GM21737 (cell line): ENCODE results near the gene GTF2F2.
"Not testable (repeated sequence)": the region's sequence is repeated elsewhere in the genome, so short reads cannot be mapped to it uniquely, and the experiment has no call there.

Experiments used
- ATAC-seq: cut with Tn5 transposase; IDR thresholded peaks from one replicate; pipeline ENCODE4 v1.9.1; 2021; ENCODE audit warnings: mild to moderate bottlenecking, moderate library complexity; ENCODE audit not compliant: unreplicated experiment

Gene GTF2F2

DNA sequence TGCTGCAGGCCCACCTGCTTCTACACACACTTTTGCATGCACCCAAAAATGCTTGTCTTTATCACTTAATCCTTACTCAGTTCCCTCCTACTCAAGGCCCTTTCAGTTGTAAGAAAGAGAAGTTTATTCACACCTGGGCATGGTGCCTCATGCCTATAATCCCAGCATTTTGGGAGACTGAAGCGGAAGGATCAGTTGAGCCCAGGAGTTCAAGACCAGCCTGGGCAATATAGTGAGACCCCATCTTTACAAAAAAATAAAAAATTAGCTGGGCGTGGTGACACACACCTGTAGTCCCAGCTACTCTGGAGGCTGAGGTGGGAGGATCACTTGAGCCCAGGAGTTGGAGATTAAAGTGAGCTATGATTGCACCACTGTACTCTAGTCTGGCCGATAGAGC, 178.2 kb downstream of the GTF2F2 start:
- not testable (repeated sequence) for ATAC-seq

DNA sequence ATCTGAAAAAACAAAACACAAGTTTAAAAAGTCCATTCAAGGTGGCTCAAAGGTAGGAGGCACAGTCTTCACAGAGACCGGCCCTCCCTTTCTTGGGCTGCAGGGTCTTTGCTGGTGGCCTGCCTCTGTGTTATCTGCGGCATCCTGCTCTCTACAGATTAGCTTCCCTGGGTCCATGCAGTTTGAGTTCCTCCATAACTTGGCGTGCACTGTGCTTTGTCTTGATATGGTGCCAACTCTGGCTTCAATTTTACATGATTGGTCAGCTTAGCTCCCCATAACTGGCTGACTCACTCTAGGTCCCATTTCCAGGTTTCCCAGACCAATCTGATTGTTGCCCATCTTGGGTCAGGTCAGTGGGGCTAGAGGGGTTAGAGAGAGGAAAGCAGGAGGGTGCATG, 178.9 kb downstream of the GTF2F2 start:
- no peak for ATAC-seq

DNA sequence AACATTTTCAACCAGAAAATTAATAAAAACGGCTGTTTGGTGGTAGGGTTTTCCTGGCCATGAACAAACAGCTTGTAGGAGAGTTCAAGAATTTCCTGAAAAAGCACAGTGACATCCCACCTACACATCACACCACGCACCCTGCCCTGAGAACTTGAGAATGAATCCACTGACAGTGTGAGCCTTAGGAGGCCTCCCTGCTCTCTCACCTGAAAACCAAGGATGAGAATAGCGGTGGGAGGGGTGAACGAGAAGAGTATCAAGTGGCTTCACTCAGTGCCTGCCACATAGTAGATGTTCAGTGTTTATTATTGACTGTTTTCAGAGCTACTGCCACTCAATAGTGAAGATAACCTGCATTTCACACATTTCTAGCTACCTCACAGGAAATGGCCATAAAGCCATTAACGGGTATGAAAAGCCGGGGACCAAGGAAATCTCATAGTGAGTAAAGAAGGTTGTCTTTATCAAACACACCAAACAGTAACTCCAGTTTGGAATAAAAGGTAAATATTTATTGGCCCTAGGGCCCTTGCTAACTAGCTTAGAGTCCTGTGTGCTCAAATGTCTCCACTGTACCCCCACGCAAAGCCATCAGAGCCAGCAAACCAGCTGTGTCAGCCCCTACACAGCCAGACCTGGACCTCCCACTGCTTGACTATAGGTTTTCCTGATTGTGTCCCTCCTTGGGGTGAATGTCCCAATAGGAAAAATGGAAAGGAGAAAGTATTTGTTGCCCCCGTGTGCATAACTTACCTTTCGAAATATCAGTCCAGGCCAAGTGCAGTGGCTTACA, 180.1 kb downstream of the GTF2F2 start:
- no peak for ATAC-seq

DNA sequence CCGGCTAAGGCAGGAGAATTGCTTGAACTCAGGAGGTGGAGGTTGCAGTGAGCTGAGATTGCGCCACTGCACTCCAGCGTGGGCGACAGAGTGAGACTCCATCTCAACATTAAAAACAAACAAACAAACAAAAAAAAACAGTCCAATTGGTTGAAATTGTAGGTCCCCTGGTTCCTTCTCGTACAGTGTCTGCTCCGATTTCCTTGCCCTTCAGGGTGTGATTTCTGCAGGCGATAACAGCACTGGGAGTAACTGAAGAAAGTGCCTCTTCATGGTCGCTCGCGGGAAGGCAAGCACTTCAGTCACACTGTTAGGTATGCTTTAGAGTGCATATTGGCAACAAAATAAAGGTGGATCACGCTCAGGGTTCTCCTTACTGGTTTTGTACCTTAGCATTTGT, 181.0 kb downstream of the GTF2F2 start:
- no peak for ATAC-seq

DNA sequence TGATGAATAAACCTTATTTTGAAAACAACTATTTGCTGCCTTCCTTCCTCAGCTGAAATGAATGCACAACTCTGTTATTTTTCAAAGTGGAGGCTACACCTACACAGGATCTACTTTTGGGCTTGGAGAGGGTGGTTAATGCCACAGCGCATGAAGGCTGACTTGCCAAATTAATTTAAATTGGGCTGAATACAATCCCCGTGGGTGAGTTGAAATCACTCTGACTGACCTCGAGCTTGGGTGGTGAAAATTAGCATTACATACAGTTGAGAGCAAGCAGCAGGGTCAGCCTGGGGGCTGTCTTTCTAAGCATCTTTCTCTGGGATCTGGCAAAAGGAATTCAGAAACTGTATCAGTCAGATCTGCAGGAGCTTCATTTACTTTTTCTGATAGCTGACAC, 182.2 kb downstream of the GTF2F2 start:
- ATAC-seq, result no peak

DNA sequence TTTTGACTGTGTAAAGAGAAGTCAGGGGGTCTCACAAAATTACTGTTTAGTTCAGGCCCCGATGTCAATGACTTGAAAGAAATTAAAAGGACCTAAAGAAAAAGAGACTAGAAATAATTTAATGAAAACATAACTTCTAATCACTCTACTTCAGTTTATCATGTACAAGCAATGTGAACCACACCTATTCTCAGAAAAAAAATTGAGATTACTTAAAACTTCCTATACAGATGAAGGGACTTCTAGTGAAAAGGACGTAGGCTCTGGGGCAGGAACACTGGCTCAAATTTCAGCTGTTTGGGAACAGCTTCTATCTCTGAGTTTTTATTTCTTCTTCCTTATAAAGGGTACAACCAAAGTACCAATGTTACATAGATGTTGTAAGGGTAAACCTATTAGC, 182.7 kb downstream of the GTF2F2 start:
- ATAC-seq, result no peak

DNA sequence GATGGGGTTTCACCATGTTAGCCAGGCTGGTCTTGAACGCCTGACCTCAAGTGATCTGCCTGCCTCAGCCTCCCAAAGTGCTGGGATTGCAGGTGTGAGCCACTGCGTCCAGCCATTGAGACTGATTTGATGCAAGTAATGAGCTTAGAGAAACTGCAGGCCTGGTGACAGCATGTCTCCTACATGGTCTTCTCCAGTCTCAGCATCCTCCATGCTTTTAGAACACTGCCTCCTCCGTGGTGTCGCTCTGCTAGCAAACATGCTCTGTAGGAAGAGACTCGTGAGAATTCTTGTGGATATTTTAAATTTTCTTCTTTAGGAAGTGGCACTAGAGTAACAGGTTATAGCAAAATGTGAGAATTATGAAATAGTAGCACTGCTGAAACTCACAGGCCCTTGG, 183.6 kb downstream of the GTF2F2 start:
- no peak for ATAC-seq

DNA sequence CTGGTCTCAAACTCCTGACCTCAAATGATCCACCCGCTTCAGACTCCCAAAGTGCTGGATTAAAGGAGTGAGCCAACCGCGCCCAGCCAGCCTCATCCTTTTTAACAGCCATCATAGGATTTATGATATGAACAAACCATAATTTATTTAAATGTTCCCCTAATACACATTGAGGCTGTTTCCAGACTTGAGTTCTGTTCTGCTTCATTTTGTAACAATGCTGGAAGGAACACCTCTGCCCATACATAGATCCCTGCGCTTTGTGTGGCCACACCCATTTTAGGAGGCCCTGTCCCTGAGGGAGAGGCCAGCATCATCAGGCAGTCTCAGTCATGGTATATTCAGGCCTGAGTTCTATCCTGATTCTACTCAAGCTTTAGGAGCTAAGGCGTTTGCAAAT, 184.8 kb downstream of the GTF2F2 start:
- ATAC-seq, result no peak

DNA sequence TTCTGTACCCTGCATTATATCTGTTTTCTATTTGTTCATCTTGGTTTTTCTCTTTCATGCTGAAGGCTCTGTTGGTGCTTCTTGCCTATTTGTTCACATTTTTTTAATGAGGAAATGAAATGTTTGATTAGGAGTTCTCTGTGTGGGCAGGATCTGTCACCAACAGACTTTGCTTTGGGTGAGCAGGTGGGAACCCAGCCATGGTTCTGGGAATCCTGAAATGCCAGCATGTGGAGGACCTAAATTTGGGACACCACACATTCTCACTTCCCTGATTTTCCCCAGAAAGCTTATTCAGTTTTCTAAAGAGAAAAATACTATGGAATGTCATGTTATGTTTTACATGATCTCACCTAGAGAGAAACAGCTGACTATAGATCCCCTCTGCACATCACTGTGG, 186.7 kb downstream of the GTF2F2 start:
- ATAC-seq, result no peak

DNA sequence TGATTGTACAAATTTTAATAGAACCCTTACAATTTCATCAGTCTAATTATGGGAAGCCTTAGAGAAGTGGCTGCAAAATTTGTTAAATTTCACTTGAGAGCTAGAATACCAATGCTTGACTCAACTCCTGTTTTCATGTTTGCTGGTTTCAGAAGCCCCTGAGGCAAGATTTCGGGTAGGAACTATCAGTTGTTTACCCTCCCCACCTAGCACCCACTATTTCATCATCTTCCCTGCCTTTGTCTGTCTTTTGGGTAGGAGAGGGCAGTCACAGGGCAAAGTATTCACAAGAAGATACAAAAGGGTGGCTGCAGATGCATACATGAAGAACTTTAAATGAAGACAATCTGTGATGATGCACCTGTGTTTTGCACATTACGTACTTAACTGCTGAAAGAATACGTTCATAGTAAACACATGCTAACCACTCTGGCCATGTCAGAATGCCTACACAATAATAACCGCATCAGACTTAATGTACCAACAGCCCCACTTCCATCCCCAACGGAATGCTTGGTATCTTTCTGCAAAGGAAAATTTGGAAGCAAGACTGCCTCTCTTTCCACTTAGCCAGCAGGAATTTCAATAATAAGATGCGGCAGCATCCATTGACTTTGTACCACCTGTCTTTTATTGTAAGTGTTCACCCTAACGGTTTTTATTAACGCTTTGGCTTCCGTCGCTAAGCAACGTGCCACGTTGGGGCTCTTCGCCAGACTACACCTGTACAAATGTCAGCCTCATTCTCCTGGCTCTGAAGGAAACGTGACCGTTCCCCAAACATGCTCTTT, 190.2 kb downstream of the GTF2F2 start:
- ATAC-seq, result no peak

DNA sequence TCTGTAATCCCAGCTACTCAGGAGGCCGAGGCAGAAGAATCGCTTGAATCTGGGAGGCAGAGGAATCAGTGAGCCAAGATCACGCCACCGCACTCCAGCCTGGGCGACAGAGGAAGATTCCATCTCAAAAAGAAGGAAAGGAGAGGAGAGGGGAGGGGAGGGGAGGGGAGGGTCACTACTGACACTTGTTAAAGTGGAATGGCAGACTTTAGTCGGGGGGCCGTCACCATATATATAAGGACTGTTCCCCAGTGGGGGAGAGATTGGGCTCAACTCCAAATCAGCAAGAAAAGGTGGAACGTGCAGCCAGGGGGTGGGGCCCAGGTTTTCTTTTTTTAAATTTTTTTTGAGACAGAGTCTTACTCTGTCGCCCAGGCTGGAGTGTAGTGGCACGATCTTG, 194.5 kb downstream of the GTF2F2 start:
- ATAC-seq, result no peak

DNA sequence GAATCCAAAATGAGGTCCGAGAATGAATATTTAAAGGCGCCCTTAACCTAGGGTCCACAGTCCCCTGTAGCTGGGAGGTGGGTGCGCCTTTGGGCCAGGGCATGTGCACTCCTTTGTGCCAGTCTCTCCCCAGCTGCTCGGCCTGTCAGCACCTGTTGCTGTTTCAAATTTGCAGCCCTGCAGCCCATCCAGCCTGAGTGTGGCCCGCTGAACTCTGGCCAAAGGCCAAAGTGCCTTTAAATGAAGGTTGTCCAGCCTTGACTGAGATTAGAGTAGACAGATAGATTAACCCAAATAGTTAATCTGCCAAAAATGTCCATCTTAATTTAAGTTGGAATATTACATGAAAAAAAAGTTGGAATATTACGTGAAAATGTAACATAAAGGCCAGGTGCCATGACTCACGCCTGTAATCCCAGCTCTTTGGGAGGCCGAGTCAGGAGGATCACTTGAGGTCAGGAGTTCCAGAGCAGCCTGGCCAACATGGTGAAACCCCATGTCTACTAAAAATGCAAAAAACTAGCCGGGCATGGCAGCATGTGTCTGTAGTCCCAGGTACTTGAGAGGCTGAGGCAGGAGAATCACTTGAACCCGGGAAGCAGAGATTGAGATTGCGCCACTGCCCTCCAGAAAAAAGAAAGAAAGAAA, 195.3 kb downstream of the GTF2F2 start:
- no peak for ATAC-seq

DNA sequence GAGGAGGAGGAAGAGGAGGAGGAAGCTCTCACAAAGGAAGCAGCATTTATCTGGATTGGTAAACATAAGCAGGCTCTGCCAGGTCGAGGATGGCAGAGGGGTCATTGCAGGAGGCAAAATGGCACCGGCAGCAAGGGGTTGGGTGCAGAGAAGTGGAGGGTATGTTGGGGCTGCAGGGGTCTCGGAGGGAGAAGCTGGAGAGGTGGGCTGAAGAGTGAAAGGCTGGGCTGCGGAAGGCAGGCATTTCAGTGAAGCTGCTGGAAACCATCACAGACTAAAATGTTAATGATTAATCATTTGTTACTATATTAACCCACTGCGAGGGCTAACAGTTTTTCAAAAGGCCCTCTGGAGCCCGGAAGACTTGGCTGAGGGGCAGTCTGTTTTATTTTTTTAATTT, 196.0 kb downstream of the GTF2F2 start:
- no peak for ATAC-seq

DNA sequence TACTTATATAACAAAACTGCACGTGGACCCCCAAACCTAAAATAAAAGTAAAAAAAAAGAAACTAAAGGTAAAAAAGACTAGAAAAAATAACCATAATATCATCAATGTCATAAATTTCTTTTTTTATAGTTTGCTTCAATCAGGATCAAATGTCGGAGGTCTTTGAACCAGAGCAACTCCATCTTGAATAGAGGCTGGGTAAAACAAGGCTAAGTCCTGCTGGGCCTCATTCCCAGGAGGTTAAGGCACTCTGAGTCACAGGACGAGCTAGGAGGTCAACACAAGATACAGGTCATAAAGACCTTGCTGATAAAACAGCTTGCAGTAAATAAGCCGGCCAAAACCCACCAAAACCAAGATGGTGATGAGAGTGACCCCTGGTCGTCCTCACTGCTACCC, 196.7 kb downstream of the GTF2F2 start:
- no peak for ATAC-seq

DNA sequence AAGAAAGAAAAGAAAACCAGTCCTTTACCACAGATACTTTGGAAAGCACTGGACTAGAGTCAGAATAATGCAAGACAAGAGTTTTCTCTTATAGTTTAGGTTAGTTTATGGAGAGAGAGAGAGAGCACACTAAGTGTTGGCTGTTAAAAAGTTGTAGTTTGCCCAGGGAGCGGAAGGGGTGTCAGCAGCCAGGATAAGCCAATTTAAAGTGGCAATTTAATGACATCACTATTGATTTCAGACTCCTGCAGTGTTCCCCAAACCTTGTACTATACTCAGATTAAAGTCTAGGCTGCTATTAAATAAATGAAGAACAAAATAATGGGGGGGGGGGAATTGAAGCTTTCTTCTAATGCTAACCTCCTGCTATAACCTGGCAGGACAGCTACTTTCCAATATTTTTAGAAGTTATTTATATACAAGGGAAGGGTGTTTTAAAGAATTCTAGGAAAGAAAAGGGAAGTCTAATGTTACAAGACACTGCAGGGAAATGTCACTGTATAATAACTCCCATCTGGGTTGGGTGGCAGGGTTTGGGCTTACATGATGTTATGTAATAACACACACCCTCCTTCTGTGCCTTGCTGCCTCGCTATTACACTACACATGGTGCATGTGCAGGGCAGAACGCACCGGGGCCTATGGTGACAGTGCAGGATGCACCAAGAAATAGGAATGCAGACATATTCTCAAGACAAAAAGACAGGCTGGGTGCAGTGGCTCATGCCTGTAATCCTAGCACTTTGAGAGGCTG, 200.7 kb downstream of the GTF2F2 start:
- ATAC-seq, result no peak

DNA sequence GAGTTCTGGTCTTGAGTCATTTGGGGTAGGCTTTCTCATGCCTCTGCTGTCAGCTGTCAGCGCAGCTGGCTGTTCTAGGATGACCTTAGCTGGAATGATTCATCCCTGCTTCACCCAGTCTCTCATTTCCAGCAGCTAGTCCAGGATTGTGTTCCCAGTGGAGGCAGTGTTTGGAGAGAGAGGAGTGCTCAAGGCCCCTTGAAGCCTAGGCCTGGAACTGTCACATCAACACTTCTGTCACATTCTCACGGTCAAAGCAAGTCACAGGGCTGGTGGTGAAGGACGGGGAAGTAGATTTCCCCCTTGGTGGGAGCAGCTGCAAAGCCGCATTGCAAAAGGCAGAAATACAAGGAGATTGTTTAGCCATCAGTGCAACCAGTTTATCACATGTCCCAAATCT, 205.5 kb downstream of the GTF2F2 start:
- no peak for ATAC-seq

DNA sequence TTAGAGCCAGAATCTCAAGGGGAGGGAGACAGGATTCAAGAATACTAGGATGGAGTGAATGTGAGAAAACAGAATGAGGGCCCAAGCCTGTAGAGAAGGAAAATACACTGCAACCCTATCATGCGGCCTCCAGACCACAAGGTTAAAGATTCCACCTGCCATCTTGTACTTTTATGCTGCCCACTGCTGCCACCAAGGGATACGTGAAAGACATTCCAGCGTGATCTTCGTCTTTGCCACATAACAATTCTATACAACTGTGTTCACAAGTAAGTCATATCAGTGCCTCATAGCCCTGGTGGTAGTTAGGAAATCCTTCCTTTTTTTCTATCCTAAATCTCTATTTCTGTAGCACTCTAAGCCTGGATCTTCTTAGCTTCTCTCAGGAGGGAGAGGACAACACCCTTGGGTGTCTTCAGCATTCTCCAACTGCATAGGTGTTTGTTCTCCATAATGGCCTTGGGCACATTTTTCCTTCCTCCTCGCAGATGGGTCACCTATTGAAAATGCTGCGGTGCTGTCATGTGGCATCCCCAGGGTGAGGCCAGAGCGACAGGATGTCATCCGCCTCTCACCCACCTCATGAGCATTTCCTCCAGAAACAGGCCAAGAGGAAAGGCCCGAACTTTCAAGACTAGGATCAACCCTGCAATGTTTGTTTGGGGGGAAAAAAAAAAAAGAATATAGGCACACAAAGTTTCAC, 207.1 kb downstream of the GTF2F2 start:
- ATAC-seq, result no peak

DNA sequence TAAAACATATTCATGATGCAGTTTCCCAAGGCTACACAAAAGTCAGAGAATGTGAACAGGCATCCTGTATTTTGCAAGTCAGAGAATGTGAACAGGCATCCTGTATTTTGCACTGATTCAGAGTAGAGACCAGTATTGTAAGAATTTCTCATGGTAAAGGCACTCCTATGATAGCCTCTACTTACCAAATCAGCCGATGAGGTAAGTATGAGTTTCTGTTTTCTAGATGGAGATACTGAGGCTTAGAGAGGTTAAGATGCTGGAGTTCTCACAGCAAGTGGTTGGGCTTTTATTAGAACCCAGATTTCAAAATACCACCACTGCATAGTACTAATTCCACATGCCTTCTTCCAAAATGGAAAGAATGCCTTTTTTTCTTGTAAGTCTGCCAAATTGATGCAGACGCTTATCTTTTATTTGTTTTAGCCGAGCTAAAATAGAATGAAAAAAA, 208.4 kb downstream of the GTF2F2 start:
- ATAC-seq, result no peak

DNA sequence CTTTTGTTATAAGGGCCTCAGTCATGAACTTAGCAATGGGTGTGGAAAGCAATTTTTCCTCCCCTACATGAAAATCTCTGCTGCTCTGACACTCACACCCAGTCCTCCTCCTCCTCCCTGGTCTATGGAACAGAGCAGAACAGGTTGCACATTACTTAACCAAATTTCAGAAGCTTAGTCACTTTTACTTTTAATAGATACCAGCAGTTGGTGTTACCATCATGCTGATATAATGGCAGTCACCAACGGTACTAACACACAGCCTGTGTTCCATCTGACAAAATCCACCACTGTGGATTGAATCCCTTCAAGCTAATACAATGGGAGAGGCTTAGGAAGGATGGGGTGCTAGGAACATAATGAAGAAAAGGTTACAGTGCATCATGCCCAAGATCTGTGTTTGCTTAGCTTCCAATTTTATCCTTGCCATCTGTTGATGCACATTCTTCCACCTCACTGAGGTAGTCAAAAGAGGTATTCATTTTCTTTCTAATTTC, 210.9 kb downstream of the GTF2F2 start:
- no peak for ATAC-seq

DNA sequence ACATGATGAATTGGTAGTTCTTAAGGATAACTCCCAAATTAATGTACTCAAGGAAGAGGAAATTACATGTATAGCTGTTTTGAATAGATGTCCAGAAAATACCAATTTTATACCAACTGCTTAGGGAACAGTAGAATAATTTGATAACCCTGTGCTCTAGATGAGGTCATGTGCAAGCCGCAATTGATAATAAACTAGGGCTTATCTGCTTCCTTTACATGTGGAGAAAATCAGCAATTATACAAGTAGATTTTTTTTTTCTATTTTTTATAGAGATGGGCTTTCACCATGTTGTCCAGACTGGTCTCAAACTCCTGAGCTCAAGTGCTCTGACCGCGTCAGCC, 211.4 kb downstream of the GTF2F2 start:
- no peak for ATAC-seq
